Hepatic stellate cell (primary cell): Measurements from ENCODE around the gene CRIP1.

Source experiments
- DNase-seq: peaks from one replicate; pipeline ENCODE4 v3.0.0; 2011; ENCODE audit warnings: low spot score

Gene CRIP1

DNA sequence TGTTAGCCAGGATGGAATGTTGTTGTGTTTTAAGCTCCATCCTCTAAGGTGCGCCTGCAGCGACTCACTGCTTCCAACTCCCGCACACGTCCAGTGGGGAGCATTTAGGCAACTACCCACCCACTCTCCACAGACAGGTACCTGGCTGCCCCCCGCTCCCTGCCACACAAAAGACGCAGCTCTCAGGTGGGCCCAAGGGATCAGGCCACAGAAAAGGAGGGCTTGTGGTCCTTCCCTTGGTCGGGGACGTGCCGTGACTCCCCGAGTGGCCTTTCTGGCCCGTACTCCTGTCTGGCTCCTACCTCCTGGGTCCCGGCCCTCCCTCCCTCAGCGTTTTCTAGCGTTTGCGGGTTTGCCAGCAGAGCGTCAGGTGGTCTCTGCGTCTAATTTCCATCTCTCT is 20.6 kb downstream of the CRIP1 start:
- no peak for DNase-seq

DNA sequence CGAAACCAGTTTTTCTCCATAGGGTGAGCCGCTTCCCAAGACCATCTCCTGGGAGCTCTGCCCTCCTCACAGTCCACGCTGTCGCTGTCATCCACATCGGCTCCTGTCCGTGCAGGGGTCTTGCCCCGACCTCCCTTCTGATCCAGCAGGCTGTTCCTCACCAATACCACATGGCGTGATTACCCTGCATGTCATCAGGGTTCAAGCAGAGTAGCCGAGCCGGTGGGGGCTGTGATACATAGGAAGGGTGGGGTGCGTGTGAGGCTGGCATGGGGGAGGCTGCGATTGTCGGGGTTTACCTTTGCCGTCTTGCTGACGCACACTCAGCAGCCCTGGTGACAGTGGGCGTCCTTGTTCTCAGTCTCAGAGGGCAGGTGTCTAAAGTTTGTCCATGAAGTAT is 21.4 kb downstream of the CRIP1 start:
- no peak for DNase-seq

DNA sequence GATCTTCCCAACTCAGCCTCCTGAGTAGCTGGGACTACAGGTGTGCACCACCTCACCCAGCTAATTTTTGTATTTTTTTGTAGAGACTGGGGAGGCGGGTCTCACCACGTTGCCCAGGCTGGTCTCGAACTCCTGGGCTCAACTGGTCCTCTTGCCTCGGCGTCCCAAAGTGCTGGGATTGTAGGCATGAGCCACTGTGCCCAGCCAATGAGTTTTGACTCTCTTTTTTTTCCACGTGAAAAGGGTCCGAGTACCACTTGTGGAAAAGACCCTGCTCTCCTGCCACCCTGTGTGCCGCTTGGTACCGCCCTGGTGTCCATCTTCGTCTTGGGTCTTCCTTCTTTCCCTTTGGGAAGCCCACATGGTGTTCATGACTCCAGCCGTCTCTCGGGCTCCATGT is 21.9 kb downstream of the CRIP1 start:
- no peak for DNase-seq

DNA sequence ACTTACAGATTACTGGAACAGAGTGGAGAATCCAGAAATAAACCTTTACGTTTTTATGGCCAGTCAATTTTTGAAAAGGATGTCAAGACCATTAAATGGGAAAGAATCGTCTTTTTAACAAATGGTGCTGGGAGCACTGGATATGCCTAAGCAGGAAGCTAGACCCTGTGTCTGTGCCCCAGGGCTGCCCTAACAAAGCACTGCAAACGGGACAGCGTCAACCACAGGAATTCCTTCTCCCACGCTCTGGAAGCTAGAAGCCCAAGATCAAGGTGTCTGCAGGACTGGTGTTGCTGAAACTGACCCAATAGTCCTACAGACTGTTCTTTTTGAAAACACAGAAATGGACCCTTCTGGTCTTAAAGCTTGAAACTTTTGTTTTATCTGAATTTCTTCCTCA is 30.4 kb downstream of the CRIP1 start:
- DNase-seq = no peak

DNA sequence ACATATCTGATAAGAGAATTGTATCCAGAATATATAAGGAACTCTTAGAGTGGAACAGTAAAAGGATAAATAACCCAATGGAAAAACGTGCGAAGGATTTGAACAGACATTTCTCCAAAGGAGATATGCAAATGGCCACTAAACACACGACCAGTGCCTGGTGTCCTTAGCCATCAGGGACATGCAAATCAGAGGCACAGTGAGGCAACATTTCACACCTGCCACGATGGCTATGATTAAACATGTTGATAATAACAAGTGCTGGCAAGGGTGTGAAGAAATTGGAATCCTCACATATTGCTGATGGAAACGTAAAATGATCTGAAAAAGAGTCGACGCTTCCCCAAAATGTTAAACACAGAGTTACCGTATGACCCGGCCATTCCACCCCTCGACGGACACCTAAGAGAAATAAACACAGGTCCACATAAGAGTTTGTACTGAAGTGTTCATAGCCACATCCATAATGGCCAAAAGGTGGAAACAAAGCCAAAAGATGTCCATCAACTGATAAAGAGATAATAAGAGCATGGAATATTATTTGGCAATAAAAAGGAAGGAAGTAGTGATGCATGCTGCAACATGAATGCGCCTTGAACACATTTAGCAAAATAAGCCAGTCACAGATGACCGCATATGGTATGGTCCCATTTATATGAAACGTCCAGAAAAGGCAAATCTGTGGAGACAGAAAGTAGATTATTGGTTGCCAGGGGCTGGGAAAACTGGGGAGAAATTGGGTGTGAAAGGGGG is 33.4 kb downstream of the CRIP1 start:
- DNase-seq = no peak

DNA sequence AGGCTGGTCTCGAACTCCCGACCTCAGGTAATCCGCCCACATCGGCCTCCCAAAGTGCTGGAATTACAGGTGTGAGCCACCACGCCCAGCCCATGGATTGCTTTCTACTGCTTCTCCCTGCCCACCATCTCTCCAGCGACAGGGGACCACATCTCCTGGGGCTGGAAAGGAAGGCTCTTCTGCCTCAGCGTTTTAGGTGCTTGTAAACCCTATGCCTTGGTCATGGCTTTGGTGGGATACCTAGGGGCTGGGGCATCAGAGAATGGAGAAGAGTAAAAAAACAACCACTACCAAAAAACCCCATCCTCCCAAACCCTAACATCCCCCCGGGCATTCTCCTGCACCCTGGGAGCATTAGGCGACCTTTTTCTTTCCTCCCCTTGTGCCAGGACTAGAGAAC is 38.6 kb downstream of the CRIP1 start:
- DNase-seq = no peak

DNA sequence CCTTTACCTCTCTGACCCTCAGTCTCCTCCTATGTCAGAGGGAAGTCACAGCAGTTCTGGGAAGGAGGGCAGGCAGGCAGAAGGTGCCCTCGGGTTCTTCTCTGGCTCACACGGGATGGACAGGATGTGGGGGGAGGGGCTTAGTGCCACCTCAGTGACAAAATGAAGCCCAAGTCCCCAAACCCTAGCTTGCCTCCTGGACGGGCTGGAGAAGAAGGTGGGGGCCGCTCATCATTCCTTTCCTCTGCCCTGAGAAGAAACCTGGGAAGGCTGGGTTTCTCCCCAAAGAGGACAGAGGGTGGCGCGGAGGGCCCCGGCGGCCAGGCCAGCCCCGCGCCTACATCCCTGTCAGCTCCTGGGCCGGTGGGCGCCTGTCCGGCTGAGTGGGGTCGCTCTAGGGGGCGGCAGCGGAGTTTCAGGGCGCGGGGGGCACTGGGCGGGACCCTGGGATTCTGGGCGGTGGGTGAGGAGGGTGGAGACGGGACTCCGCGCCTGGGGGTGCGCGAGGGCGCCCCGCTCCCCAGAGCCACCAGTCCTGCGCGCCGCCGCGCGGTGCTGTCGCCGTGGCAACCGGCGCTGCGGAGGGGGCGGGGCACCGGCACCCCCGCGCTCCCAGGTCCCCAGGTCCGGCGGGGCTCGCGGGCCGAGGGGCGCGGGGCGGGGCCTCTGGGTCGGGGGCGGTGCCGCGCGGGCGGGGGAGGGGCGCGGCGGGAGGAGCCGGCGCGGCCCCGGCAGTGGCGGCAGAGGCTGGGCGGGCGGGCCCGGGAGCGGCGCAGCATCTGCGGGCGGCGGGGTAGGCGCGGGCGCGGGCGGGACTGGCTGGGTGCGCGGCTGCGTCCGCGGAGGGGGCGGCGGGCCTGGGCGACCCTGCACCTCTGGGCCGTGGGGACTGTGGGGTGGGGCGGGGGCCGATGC is 39.4 kb downstream of the CRIP1 start, which contains the start of gene TMEM121:
Gene TMEM121, plus strand, starts transcription at position 723 of the 915 bp plus-strand sequence. CDS start 2,252 bp downstream, outside the sequence.
- DNase-seq = no peak

DNA sequence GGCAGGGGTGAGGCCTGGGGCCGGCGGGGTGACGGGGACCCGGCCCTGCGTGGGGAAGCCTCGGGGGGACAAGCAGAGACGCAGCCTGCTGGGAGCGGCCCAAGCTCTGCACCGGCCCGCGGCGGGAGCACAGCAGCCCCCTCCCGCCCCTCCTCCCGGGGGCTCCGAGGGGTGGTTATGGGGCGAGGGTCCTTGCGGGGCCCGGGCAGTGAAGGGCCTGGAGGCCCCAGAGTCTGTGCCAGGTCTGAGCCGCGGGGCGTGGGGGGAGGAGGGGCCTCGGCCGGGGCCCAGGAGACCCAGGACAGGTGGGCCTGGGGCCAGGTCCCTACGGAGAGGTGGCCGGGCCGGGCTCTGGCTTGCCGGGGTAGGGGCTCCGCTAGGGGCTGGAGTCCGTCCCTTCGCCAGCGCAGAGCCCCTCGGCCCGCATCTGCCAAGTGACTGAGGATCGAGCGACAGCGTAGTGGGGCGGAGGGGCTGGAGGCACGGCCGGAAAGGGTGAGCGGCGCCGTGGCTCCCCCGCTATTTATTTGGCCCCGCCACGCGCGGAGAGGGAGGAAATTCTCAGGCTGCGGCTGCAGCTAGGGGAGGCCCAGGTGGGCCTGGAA is 40.2 kb downstream of the CRIP1 start:
- no peak for DNase-seq

DNA sequence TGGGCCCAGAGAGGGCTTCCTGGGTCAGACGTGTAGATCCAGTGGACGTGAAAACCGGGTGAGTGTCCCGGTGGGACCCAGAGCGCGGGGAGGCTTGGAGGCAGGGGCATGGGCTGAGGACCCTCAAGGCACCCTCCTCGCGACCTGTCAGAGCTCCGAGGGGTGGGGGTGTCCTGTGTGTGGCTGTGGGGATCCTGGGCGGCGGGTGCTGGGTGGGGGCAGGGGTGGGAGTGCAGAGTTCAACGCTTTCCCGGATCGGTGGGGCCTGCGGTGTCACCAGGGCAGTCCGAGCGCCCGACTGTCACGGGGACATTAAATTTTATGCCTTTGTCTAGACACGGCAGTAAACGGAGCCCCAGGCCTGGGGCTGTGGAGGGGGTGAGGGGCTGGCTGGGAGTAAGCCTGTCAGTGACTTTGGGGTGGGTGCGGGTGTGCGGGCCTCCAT is 40.7 kb downstream of the CRIP1 start:
- no peak for DNase-seq

DNA sequence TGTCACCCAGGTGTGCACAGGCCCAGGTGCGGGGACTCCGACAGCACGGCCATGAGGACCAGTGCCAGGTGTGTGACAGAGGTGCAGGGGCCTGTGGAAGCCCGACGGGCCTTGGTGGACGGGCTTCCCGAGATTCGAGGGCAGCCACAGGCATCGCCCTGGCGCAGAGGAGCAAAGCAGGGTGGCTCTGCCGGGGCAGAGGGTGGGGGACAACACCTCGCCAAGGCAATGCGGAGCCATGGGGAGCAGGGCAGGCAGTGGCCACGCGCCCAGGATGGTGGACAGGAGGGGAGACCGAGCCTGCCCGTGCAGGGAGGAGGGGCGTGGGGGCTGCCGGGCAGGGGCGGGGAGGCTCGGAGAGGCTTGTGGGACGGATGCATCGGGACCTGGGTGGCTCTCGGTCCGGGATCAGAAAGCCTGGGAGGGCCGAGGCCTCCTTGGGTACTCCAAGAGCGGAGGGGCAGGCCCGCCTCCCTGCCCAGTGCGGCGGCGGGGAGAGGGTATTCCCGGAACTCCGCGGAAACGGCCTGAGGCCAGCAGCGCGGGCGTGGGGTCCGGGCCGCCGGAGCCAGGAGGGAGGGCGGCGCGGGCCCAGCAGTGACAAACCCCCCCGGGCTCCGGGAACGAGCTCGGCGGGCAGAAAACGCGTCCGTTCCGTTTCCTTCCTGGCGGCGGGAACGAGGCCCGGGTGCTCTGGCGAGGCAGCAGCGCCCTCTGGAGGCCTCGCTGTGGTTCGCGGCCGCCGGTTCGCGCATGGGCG is 41.3 kb downstream of the CRIP1 start:
- DNase-seq = peak; percentile 96

DNA sequence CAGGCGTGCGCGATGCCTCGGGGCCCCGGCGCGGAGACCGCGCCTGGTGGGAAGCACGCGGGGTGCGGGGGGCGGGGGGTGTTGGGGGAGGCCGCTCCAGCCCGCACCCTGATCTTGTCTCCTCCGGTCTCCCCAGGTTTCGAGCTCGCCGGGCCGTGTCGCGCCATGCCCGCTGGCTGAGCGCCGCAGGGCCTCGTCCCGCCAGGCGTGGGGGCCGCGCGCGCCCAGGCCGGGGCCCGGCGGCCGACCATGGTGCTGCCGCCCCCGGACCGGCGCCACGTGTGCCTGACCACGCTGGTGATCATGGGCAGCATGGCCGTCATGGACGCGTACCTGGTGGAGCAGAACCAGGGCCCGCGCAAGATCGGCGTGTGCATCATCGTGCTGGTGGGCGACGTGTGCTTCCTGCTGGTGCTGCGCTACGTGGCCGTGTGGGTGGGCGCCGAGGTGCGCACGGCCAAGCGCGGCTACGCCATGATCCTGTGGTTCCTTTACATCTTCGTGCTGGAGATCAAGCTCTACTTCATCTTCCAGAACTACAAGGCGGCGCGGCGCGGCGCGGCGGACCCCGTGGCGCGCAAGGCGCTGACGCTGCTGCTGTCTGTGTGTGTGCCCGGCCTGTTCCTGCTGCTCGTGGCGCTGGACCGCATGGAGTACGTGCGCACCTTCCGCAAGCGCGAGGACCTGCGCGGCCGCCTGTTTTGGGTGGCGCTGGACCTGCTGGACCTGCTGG is 42.1 kb downstream of the CRIP1 start:
- no peak for DNase-seq

DNA sequence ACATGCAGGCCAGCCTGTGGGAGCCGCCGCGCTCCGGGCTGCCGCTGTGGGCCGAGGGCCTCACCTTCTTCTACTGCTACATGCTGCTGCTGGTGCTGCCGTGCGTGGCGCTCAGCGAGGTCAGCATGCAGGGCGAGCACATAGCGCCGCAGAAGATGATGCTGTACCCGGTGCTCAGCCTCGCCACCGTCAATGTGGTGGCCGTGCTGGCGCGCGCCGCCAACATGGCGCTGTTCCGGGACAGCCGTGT is 42.6 kb downstream of the CRIP1 start:
- no peak for DNase-seq

DNA sequence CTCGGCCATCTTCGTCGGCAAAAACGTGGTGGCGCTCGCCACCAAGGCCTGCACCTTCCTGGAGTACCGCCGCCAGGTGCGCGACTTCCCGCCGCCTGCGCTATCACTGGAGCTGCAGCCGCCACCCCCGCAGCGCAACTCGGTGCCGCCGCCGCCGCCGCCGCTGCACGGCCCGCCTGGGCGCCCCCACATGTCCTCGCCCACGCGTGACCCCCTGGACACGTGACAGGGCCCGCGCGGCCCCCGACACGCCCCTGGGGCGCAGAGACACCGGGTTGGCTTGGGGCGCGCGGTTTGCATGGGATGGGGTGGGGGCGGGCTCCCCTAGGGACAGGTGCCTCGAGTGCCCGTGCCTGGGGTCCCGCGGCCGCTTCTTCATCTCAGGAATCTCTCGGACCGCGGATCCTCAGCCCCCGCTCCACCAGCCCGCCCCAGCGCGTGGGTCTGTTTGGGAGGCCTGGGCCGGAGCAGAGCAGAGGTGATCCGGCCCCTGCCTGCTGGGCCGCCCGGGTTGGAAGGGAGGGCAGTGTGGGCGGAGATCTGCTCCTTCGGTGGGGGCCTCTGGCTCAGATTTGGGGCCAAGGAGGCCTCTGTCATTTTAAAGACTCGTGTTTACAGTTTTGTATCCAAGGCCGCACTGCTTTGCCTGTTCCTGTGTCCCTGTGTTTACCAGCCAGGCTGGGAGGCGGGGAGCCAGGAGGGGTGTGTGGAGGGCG is 43.0 kb downstream of the CRIP1 start:
- DNase-seq = no peak

DNA sequence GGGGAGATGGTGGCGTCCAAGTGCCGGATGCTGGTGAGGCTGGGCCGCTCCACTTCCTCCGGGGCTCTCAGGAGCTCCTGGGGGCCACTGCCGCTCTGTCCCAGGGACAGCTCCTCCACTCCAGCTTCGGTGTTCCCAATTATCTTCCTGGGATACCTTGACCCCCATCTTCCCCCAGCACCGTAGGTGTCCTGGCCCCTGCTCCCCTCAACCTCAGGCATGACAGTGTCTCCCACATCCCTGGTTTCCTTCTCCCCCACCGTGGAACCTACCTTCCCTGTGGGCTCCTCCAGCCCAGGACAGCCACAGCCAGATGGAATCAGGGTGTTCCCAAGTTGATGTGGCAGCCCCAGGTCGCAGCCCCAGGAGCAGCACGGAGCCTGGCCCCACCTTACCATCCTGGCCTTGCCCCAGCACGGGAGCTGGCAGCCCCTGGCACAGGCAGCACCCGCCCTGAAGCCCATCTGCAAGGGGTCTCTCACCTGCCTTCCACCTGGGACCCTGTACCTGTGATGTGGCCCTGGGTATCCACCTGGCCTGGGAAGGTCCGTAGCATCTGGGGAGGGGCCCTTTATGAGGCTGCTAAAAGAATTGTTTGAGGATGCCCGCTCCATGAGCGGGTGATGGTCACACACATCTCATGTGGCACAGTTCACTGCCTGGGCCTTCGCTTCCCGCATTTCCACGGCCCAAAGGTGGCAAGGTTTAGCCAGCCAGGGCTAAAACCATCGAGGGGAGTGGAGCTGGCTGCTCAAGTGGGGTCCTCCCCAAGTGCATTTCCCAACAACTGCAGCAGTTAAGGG is 43.8 kb downstream of the CRIP1 start:
- no peak for DNase-seq

DNA sequence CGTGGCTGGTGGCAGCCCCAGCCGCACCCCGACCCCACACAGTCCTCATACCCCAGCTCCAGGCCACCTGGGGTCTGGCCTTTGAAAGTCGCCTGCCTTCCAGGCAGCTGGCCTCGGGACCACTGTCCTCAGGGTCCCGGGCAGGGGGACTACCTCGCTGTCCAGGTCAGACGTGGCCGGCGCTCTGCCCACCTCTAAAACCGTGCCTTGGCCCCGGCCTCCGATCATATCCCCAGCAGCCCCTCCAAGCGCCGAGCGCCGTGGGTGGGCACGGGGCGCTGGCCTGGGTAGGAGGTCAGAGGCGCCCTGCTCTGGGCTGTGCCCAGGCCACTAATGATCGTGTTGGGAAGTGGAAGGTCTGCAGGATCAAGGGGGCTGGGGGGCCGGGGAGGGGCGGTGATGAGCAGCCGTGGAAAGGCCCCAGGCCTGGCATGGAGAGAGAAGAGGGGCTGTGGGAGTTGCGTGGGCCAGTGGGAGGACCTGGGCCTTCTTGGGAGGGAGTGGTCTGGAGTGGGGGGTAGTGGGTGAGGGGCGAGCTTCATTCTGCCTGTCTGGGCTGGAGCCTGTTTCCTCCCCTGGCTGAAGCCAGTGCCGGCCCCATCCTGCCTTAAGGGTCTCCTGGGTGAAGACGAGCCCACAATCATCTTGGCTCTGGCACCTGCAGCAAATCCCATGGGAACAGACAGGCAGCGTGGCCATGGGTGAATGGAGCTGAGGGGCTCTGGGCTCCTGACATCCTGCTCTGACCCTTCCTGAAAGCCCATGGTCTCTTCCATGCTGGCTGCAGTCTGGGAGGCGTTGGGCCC is 44.6 kb downstream of the CRIP1 start:
- DNase-seq = no peak

DNA sequence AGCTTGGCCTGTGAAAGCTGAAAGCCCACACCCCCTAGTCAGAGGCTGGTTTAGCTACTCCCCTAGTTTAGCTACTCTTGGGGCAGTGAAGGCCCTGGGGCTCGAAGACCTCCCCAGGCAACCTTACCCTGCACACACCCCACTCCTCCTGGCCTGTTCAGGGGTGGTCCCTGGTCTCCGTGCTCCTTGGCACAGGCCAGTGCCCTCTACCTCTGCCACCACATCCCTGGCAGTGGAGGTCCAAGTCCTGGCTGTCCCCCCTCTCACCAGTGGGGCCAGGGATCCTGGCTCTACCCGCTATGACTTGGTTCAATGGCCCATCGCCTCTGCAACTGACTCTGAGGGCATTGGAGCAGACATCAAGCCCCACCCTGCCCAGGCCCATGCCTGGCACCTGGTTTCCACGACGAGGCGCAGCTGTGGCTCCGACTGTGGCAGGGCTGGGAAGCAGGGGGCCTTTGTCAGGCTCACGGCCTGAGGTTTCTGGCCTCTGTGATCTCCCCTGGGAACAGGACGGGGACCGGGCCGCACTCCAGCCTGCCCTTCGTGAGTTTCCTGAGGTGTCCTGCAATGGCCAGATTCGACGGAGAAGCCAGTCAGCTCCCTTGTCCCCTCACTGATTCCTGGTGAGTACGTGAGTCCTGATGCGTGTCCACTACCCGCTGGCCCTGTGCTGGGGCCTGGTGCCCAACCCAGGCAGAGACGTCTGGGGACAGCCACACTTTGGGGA is 45.4 kb downstream of the CRIP1 start:
- no peak for DNase-seq

DNA sequence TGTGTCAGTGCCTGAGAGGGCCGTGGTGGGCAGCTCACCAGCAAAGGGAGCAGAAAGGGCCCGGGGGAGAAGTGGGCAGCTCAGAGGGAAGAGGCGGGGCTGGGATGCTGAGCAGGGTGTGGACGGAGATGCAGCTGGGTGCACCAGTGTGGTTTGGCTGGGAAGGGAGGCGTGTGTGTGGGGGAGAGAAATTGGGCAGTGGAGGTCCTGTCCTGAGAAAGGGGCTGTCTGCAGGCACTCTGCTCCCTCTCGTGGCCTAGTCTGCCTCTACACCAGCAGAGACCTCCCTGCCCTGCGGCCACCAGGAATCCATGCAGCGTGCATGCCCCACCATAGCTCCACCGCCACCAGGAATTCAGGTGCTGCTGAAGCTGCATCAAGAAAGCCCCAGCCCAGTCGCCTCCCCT is 46.1 kb downstream of the CRIP1 start:
- peak; percentile 76 for DNase-seq

DNA sequence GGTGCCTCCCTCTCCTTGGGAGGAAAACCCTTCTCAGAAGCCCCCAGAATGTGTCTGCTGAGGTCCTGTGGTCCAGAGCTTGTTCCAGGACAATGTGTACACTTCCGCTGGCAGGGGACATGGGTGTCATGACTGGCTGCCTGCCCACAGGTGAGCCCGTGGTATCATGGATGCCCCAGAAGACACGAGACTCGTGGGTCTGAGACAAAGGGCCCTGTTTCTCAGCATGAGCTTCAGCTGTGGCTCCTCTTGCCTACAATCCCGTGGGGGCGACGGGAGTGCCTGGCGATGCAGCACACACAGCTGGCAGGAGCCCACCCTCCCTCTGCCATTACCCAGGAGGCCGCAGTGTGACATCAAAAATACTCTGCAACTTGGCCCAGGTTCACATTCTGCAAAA is 46.7 kb downstream of the CRIP1 start:
- no peak for DNase-seq
